Left cardiac atrium (tissue), 4 donors: ENCODE measurements around the gene NOC2L. TPM values are rescaled to one million over a fixed set of nuclear protein-coding genes. Genes with fewer than 3 reads are reported as not detected.
"Not testable (repeated sequence)": the region's sequence is repeated elsewhere in the genome, so short reads cannot be mapped to it uniquely, and the experiment has no call there.

Experiments used
- ATAC-seq, 2 donors: fragments of 200-7000 bp; cut with Tn5 transposase; one replicate each; pipeline ENCODE4 v1.9.1; 2020; ENCODE audit warnings: mild to moderate bottlenecking in 2 of 2, moderate library complexity in 2 of 2
- DNase-seq: peaks from one replicate; pipeline ENCODE4 v3.0.0-alpha.2; 2020
- intact Hi-C, 2 donors: fragments of 100-400 bp; cut with DNase I; formaldehyde crosslinking; loops; one replicate each; pipeline versions ENCODE4 v1.14.1 to v1.15.1; 2022 to 2023
- total RNA-seq, 2 donors: library from RNA; stranded (reverse); fragmentation: NEBNext Ultra II Directional; extraction: Animal tissue kit (Norgen Biotek cat#: 25700); gene quantifications; one replicate each; pipeline ENCODE4 v1.2.1, GENCODE V29; 2021
- donor health status: DM: no; HTN: yes; CAD: no.
- donor health status: DM: no; HTN: yes; CAD: no; lungs with severe emphysema.
- donor health status: DM: yes; HTN: yes; CAD: no.
- donor health status: Dilated cardiomyopathy.

NOC2L gene
- total RNA-seq, 2 donors from 2014 or later = 38.1 to 48.7 TPM

DNA sequence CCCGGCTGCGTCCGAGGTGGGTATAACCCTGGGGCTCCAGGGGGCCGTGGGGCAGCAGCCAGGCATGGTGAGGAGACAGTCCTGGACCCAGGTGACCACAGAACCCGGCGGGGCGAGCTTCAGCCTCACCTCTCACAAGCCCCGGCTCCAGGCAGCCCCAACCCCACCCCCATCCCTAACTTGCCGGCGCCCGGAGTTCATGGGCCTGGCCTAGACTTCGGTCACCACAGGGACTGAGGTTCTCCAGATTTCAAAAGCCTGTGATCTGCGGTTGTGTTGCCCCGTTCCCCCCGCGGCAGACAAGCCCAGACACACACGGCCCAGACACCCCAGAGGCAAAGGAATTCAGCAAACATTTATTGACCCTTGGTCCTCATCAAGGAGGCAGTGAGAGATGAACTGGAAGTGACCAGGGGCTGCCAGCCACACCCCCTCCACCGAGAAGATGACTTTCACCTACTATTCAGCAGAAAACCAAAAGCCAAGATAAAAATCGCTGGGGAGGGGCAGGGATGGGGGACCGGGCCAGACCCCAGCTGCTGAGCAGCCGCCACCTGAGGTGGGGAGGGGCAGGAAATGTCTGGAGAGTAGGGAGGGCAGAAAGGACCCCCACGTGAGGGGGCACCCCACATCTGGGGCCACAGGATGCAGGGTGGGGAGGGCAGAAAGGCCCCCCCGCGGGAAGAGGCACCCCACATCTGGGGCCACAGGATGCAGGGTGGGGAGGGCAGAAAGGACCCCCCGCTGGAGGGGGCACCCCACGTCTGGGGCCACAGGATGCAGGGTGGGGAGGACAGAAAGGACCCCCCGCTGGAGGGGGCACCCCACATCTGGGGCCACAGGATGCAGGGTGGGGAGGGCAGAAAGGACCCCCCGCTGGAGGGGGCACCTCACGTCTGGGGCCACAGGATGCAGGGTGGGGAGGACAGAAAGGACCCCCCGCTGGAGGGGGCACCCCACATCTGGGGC is 36.9 kb upstream of the NOC2L start:
- DNase-seq (no peak), ATAC-seq (no peak)
- intact Hi-C loops = no loop called here

DNA sequence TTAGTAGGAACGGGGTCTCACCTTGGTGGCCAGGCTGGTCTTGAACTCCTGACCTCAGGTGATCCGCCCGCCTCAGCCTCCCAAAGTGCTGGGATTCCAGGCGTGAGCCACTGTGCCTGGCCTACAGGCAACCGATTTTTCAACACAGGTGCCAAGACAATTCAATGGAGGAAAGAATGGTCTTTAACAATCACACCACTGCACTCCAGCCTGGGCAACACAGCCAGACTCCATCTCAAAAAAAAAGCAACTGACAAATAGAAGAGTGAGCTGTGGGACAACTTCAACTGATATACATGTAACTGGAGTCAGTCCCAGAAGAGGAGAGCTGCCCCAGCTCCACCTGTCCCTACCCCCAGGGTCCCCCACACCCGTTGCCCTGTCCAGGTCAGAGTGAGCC is 35.5 kb upstream of the NOC2L start:
- ATAC-seq, intact Hi-C loops, DNase-seq: not testable (repeated sequence)

DNA sequence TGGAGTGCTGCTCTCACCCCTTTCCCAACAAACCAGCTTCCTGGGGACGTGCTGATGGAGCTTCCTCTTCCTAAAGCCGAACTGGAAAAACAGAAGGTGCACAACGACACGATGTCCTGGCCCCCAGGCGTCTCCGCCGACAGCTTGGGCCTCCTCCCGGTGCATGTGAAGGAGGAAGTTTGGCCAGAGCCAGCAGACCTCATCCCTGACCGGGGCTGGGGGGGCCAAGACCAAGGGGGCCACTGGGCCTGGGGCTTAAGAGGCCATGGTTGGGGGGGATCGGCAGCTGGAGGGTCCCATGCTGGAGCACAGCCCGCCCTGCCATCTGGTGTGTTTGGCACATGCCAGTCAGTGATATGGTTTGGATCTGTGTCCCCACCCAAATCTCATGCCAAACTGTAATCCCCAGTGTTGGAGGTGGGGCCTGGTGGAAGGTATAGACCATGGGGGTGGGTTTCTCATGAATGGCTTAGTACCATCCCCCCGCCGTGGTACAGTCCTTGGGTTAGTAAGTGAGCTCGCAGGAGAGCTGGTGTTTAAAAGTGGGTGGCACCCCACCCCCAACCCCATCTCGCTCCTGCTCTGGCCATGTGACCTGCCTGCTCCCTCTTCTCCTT is 34.4 kb upstream of the NOC2L start:
- intact Hi-C loops = no loop called here
- ATAC-seq (no peak), DNase-seq (no peak)

DNA sequence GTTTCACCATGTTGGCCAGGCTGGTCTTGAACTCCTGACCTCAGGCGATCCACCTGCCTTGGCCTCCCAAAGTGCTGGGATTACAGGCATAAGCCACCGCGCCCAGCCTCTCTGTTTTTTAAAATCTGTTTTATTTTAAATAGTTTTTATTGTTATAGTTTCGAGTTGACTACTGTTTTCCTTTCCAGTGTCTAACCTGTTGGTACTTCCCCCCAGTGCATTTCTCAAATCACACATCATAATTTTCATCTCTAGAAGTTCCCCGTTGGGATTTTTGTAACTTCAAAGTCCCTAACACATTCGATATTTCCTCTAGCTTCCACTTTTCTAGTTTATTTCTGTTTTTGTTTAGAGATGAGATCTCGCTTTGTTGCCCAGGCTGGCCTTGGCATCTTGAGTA is 33.3 kb upstream of the NOC2L start:
- ATAC-seq (no peak), DNase-seq (no peak)
- intact Hi-C loops = no loop called here

DNA sequence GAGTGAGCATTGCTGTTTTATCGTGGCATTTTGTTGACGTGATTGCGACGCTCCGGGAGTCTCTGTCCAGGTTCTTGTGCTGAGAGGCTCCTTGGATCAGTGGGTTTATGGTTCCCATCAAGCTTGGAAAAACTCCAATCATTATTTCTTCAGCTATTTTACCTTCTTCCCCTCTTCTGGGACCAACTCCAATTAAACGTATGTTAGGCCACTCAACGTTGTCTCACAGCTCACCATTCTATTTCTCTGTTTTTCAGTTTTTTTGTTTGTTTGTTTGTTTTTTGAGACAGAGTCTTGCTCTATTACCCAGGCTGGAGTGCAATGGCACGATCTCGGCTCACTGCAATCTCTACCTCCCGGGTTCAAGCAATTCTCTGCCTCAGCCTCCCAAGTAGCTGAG is 32.8 kb upstream of the NOC2L start:
- intact Hi-C loops = no loop called here
- ATAC-seq (no peak), DNase-seq (no peak)

DNA sequence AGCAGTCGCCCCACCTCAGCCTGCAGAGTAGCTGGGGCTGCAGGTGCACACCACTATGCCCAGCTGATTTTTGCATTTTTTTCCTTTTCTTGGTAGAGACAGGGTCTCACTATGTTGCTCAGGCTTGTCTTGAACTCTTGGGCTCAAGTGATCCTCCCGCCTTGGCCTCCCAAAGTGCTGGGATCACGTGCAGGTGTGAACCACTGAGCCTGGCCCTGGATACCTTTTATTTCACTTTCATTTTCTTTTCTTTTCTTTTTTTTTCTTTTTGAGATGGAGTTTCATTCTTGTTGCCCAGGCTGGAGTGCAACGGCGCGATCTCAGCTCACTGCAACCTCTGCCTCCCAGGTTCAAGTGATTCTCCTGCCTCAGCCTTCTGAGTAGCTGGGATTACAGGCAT is 32.2 kb upstream of the NOC2L start:
- intact Hi-C loops, DNase-seq, ATAC-seq: not testable (repeated sequence)

DNA sequence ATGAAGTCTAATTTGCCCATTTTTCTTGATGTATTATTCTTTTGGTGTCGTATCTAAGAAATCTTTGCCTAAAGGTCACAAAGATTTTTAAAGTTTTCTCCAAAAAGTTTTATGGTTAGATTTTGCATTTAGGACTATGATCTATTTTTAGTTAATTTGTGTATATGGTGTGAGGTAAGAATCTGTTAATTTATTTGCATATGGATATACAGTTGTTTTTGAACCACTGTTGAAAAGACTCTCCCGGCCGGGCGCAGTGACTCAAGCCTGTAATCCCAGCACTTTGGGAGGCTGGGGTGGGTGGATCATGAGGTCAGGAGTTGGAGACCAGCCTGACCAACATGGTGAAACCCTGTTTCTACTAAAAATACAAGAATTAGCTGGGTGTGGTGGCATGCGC is 29.0 kb upstream of the NOC2L start:
- intact Hi-C loops, DNase-seq, ATAC-seq: not testable (repeated sequence)

DNA sequence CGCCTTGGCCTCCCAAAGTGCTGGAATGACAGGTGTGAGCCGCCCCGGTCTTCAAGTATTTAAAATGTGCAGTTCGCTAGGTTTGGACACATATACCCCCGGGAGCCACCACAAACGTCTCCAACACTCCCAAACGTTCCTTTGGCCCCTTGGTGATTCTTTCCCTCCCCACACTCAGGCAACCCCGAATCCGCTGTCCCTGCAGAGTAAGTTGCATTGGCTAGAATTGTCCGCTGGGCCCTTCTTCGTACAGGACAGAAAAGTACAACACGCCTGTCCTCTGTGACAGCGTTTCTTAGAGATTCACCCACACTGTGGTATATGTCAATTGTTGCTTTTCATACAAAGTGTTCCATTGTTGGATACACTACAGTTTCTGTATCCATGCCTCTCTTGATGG is 26.1 kb upstream of the NOC2L start:
- intact Hi-C loops = no loop called here
- ATAC-seq (no peak), DNase-seq (no peak)

DNA sequence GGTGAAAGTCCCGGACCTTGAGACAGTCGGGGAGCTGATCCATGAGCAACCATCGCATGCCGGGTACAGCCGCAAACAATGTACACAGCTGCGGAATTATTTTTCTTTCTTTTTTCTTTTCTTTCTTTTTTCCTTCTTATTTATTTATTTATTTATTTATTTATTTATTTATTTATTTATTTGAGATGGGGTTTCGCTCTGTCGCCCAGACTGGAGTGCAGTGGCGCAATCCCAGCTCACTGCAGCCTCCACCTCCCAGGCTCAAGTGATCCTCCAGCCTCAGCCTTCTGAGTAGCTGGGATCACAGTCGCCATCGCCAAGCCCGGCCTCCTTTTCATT is 25.4 kb upstream of the NOC2L start:
- ATAC-seq (no peak), DNase-seq (no peak)
- intact Hi-C loops = loop anchor here in 1 of 2 donors (5.0 kb wide), 1 partner anchor 78 kb away; no protein-coding TSS in a partner anchor

DNA sequence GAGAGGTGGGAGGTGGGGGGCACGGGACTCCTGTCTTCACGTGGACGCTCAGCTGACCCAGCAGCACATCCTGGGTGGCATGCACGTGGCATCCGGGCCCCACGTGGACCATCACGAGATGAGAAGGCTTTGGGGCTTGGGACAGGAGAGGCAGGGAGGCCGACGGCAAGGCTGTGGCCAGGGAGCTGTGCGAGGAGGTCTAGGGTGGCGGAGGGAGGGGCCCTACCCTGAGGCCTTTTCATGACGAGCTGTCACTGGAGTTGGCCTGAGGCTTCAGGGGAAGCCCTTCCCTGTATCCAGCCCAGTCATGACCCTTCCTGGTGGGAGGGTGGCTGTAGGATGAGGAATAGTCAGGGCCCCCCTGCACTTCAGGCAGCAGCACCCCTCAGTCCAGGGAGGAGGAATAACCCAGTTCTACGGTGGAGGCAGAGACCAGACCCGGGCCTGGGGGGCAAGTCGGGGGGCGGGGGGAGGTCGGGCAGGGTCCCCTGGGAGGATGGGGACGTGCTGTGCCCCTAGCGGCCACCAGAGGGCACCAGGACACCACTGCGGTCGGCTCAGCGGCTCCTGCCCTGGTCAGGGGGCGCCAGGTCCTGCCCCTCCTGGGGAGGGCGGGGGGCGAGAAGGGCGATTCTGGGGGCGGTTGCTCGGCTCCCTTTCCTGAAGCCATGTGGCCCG is 24.9 kb upstream of the NOC2L start:
- intact Hi-C loops = loop anchor here (2.0 to 5.0 kb wide), 2 partner anchors 78 to 79 kb away; no protein-coding TSS in a partner anchor
- ATAC-seq = peak; percentile 7 to 23
- peak; percentile 63 for DNase-seq

DNA sequence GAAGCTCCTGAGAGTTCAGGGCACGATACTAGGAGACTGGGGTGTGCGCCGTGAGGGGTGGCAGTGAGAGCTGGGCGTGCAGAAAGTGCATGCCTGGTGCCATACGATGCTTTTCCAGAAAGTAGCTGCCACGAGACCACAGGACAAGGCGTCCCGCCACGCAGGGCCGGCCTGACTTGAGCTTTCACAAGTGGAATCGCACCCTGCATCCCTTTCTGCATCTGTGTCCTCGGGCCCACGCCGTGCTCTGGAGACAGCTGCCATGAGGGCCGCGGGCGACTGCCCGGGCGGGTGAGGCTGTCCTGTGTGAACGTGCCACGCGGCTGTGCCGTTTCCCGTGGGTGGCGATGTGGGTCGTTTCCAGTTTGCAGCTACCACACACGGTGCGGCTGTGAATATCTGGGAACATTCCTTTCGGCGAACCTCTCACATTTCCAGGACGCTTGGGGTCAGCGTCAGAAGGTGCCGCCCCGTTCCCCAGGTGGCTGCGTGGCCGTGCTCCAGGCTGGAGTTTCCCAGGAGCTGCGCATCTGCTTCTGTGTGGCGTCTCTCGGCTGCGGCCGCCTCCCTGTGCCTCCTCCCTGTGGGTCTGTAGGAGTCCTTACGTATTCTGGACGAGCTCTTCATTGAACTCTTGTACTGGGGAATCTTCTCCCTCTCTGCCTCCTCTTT is 23.8 kb upstream of the NOC2L start:
- no peak for ATAC-seq
- intact Hi-C loops = loop anchor here (2.0 to 5.0 kb wide), 2 partner anchors 79 to 80 kb away; no protein-coding TSS in a partner anchor
- peak; percentile 33 for DNase-seq

DNA sequence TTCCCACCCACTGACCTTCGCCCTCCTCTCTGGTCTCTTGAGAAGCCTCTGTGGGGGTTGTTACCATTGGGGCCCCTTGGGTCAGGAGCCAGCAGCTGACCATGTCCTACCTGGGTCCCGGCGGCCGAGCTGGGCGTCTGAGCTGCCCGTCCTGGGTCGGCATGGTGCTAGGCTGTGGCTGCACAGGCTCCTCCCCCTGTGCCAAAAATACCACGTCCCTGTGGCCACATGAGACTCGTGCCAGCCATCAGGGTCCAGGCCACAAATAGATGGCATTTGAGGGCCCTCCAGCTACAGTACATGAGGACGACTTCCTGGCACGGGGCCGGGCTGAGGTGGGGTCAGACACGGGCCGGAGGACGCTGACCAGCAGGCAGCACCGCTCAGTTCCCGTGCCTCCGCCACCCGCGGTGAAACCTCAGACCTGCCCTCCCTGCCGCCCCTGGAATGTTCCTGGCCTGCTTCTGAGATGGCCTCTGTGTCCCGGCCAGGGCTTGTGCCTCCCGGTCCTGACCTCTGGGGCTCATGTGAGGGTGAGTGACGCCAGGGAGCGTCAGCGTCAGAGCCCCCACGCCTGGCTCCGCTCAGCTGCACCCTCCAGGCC is 23.0 kb upstream of the NOC2L start, which contains the start of gene PERM1:
PERM1 (minus strand) TSS at position 139 of the 604 bp plus-strand sequence. CDS start 1,064 bp downstream, outside the sequence.
- intact Hi-C loops = loop anchor here (2.0 to 5.0 kb wide), 2 partner anchors 80 to 81 kb away; no protein-coding TSS in a partner anchor
- DNase-seq = peak; percentile 72
- ATAC-seq = peak; percentile 64 to 68

DNA sequence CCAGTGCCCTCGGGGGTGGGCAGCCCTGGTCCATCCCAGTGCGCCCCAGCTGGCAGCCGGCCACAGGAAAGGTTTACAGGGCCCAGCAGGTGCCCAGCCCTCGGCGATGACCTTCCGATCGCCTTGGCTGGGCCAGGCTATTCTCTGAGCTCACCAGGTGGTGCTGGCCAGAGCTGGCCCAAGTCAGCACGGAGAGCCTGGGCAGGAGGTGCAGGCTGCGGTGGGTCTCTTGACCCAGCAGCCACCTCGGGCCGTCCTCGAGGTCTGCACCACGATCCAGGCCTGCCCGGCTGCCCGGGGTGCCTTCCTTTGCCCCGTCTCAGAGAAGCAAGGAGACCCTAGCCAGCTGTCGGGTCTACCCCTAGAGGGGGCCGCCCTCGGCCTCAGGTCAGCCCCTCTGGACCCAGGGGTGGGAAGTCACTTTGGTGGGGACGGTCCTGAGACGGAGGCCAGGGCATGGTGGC is 22.5 kb upstream of the NOC2L start:
- intact Hi-C loops = loop anchor here in 1 of 2 donors (5.0 kb wide), 1 partner anchor 81 kb away; no protein-coding TSS in a partner anchor
- ATAC-seq (peak in 1 of 2 donors; percentile 7), DNase-seq (peak; percentile 25)

DNA sequence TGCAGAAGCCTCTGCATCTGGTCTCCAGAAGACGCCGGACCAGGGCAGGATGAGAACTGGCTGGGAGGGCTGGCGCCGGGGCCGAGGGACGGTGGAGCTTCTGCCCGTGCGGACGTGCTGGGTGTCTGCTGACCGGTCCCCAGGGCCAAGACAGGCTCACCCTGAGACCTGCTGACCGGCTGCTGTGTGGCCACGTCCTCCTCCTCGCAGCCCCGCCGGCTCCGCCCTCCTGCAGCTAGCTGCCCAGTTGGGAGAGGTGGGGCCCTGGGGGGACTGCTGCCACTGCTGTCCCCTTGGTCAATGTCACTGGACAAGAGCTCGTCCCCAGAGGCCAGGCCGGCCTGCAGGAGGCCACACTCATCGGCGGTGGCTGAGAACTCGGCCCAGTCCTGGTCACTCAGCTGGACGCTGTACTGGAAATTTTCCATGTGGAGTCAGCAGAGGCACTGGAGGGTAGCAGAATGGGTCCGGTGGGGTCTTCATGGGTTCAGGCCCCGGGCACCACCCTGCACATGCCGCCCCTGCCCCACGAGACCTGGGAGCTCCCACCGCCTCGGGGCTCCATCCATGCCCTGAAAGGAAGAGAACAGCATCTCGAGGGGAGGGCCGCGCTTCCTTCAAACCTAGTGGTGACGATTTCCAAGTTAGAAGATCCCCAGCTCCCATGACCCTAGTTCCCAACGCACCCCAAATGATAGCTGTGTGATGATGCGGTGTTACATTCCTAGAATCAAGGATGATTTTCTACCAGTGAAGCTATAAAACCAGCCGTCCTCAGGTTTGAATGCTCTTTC is 21.7 kb upstream of the NOC2L start:
- intact Hi-C loops = loop anchor here in 1 of 2 donors (5.0 kb wide), 1 partner anchor 82 kb away; no protein-coding TSS in a partner anchor
- peak; percentile 71 to 78 for ATAC-seq
- DNase-seq = peak; percentile 66

DNA sequence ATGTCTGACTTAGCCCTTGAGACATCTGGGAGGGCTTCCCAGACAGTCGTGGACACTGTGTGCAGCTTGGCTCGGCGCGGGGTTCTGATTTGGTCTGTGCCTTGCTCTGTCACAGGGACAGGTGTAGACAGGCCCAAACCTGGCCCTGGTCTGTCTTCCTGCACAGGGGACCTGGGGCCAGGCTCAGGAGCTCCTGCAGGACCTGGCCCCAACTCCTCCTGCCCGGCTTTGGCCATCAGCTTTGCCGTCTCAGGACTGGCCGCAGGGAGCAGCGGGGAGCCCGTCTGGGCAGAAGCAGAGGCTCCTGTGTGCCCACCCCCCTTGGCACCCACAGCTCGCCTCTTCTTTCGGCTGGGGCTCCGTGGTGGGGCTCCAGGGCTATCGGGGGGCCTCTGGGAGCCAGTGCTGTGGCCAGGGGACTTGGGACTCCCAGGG is 21.1 kb upstream of the NOC2L start:
- intact Hi-C loops = loop anchor here in 1 of 2 donors (5.0 kb wide), 1 partner anchor 82 kb away; no protein-coding TSS in a partner anchor
- ATAC-seq (no peak), DNase-seq (peak; percentile 24)

DNA sequence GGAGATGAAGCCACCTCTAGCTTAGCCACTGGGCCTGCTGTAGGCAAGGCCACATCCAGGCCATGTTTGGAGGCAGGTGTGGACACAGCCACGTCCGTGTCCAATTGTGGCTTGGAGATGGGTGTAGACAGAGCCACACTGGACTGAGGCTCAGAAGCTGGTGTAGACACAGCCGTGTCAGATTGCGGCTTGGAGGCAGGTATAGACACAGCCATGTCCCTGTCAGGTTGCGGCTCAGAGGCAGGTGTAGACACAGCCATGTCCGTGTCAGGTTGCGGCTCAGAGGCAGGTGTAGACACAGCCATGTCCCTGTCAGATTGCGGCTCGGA is 20.7 kb upstream of the NOC2L start:
- DNase-seq (no peak), ATAC-seq (no peak)
- intact Hi-C loops = loop anchor here in 1 of 2 donors (5.0 kb wide), 1 partner anchor 83 kb away; no protein-coding TSS in a partner anchor
